ENCODE data around the gene CFAP119. TPM values are rescaled to one million over a fixed set of nuclear protein-coding genes. Genes with fewer than 3 reads are reported as not detected.

The CFAP119 gene
- total RNA-seq, 1 donor: 2.9 TPM

- H3K79me2 ChIP-seq (ENCODE audit: insufficient read depth, low read length): no peaks in the 10 kb centered on the region
- no peak for TF ChIP-seq CTCF (IDR thresholded peaks at IDR 0.05; ENCODE audit: extremely low read depth, low read depth, low read length)
- no peaks in the 10 kb centered on the region for H3K36me3 ChIP-seq (ENCODE audit: insufficient read depth, low read length)
- H4K20me1 ChIP-seq (ENCODE audit: insufficient read depth, low read length): no peaks in the 10 kb centered on the region
- no peak overlapping the region for H2AFZ ChIP-seq (ENCODE audit: low read length)
- DNase-seq (ENCODE audit: insufficient read length, low spot score, missing footprints): peak; percentile 1
- no peaks in the 10 kb centered on the region for H3K9me3 ChIP-seq (ENCODE audit: low read depth, low read length)
- no peak overlapping the region for H3K4me2 ChIP-seq (ENCODE audit: insufficient read depth, low read length)
- no peak overlapping the region for H3K27ac ChIP-seq (ENCODE audit: low read depth, low read length)
- no peak overlapping the region for H3K4me3 ChIP-seq (ENCODE audit: insufficient read depth, low read length)
- no peaks in the 10 kb centered on the region for H3K4me1 ChIP-seq (ENCODE audit: insufficient read depth, low read length)
- H3K27me3 ChIP-seq (ENCODE audit: insufficient read depth, low read length): no peaks in the 10 kb centered on the region
Measured at GRCh38 chr16:30794634-30795033, 32.8 kb upstream of the CFAP119 start.

GRCh38 chr16:30793508-30794069, 31.7 kb upstream of the CFAP119 start:
- no peaks in the 10 kb centered on the region for H3K9me3 ChIP-seq (ENCODE audit: low read depth, low read length)
- H3K4me3 ChIP-seq (ENCODE audit: insufficient read depth, low read length): no peak overlapping the region
- TF ChIP-seq CTCF (IDR thresholded peaks at IDR 0.05; ENCODE audit: extremely low read depth, low read depth, low read length): no peak
- no peak overlapping the region for H3K4me2 ChIP-seq (ENCODE audit: insufficient read depth, low read length)
- H3K27me3 ChIP-seq (ENCODE audit: insufficient read depth, low read length): no peaks in the 10 kb centered on the region
- peak; percentile 45 for DNase-seq (ENCODE audit: insufficient read length, low spot score, missing footprints)
- no peaks in the 10 kb centered on the region for H4K20me1 ChIP-seq (ENCODE audit: insufficient read depth, low read length)
- H3K36me3 ChIP-seq (ENCODE audit: insufficient read depth, low read length): no peaks in the 10 kb centered on the region
- no peak overlapping the region for H2AFZ ChIP-seq (ENCODE audit: low read length)
- no peaks in the 10 kb centered on the region for H3K4me1 ChIP-seq (ENCODE audit: insufficient read depth, low read length)
- H3K27ac ChIP-seq (ENCODE audit: low read depth, low read length): no peak overlapping the region
- H3K79me2 ChIP-seq (ENCODE audit: insufficient read depth, low read length): no peaks in the 10 kb centered on the region

GRCh38 chr16:30787613-30788378, 25.9 kb upstream of the CFAP119 start:
- TF ChIP-seq CTCF (IDR thresholded peaks at IDR 0.05; ENCODE audit: extremely low read depth, low read depth, low read length): no peak

GRCh38 chr16:30786936-30787612, 25.2 kb upstream of the CFAP119 start, which contains the start of gene ZNF629:
TSS of gene ZNF629 (minus strand) at chr16:30787205. CDS start at chr16:30784482, 2,723 bp downstream.
- Histone ChIP-seq H3K9me3 (ENCODE audit: low read depth, low read length) (no peaks in the 10 kb centered on the region), H3K4me1 (ENCODE audit: insufficient read depth, low read length) (peaks cover 11% of the 10 kb centered on the region), H3K27ac (ENCODE audit: low read depth, low read length) (peak within 1 kb of the TSS; percentile 80), H3K36me3 (ENCODE audit: insufficient read depth, low read length) (peaks cover 15% of the 10 kb centered on the region), H3K27me3 (ENCODE audit: insufficient read depth, low read length) (no peaks in the 10 kb centered on the region), H2AFZ (ENCODE audit: low read length) (peak within 1 kb of the TSS; percentile 89), H3K4me3 (ENCODE audit: insufficient read depth, low read length) (peak within 1 kb of the TSS; percentile 97), H3K4me2 (ENCODE audit: insufficient read depth, low read length) (peak within 1 kb of the TSS; percentile 93), H3K79me2 (ENCODE audit: insufficient read depth, low read length) (peaks cover 33% of the 10 kb centered on the region), H4K20me1 (ENCODE audit: insufficient read depth, low read length) (peaks cover 5% of the 10 kb centered on the region)
- no peak for TF ChIP-seq CTCF (IDR thresholded peaks at IDR 0.05; ENCODE audit: extremely low read depth, low read depth, low read length)
- peak; percentile 98 for DNase-seq (ENCODE audit: insufficient read length, low spot score, missing footprints)

More at GRCh38 chr16:30787613-30788378, 25.9 kb upstream of the CFAP119 start:
- H3K27ac ChIP-seq (ENCODE audit: low read depth, low read length): peak overlapping the region; percentile 80
- H2AFZ ChIP-seq (ENCODE audit: low read length): peak overlapping the region; percentile 89
- DNase-seq (ENCODE audit: insufficient read length, low spot score, missing footprints): no peak
- H3K4me1 ChIP-seq (ENCODE audit: insufficient read depth, low read length): peaks cover 11% of the 10 kb centered on the region
- H3K9me3 ChIP-seq (ENCODE audit: low read depth, low read length): no peaks in the 10 kb centered on the region
- peaks cover 31% of the 10 kb centered on the region for H3K79me2 ChIP-seq (ENCODE audit: insufficient read depth, low read length)
- H3K27me3 ChIP-seq (ENCODE audit: insufficient read depth, low read length): no peaks in the 10 kb centered on the region
- H3K4me3 ChIP-seq (ENCODE audit: insufficient read depth, low read length): peak overlapping the region; percentile 97
- H3K4me2 ChIP-seq (ENCODE audit: insufficient read depth, low read length): peak overlapping the region; percentile 93
- H3K36me3 ChIP-seq (ENCODE audit: insufficient read depth, low read length): peaks cover 8% of the 10 kb centered on the region
- H4K20me1 ChIP-seq (ENCODE audit: insufficient read depth, low read length): peaks cover 5% of the 10 kb centered on the region
